ENCODE data around the gene CEP120. TPM values are rescaled to one million over a fixed set of nuclear protein-coding genes. Genes with fewer than 3 reads are reported as not detected.
"Not testable (repeated sequence)": the region's sequence is repeated elsewhere in the genome, so short reads cannot be mapped to it uniquely, and the experiment has no call there.

CEP120 gene
- total RNA-seq, 2 donors from 2014 or later = 11.7 to 18.2 TPM

DNA sequence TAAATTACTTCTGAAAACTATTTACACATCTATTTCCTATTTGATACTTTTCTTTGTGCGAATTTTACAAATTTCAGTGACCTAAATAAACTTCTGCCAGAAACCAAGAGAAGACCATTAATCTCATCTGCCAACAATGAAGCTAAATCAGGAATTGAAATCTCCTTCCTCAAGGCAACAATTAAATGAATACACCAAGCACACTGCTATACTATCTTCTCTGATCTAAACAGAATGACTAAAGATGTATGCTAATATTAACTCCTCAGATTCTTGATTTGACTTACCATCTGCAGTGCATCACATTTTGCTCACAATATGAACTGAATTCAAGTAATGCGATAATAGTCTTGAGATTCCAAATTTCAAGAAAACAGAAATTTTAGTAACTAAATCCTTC is 82.3 kb downstream of the CEP120 start:
- Histone ChIP-seq H3K9ac (ENCODE audit: low read depth in 2 of 2, low read length in 2 of 2) (no peak overlapping the region), H3K9me3 (no peaks in the 10 kb centered on the region), H3K27me3 (no peaks in the 10 kb centered on the region), H3K36me3 (no peaks in the 10 kb centered on the region), H3K4me1 (no peaks in the 10 kb centered on the region), H3K4me3 (no peak overlapping the region), H3K27ac (no peak overlapping the region)
- TF ChIP-seq CTCF (IDR thresholded peaks at IDR 0.05) = no peak
- no peak for DNase-seq
- intact Hi-C loops (cut with DNase I) = loop anchor here (10.0 kb wide), 2 partner anchors 306 to 446 kb away; partner anchors contain the start of gene PPIC

DNA sequence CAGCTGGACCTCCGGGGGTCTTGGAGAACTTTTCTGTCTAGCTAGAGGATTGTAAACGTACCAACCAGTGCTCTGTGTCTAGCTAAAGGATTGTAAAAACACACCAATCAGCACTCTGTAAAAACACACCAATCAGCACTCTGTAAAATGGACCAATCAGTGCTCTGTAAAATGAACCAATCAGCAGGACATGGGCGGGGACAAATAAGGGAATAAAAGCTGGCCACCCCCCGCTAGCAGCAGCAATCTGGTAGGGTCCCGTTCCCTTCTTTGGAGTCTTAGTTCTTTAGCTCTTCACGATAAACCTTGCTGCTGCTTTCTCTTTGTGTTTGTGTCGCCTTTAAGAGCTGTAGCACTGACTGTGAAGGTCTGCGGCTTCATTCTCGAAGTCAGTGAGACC is 114.8 kb downstream of the CEP120 start:
- H3K36me3 ChIP-seq; H3K9me3 ChIP-seq; intact Hi-C loops (cut with DNase I); H3K27ac ChIP-seq; H3K27me3 ChIP-seq; H3K4me3 ChIP-seq; DNase-seq; H3K9ac ChIP-seq (ENCODE audit: low read depth in 2 of 2, low read length in 2 of 2); H3K4me1 ChIP-seq: not testable (repeated sequence)

DNA sequence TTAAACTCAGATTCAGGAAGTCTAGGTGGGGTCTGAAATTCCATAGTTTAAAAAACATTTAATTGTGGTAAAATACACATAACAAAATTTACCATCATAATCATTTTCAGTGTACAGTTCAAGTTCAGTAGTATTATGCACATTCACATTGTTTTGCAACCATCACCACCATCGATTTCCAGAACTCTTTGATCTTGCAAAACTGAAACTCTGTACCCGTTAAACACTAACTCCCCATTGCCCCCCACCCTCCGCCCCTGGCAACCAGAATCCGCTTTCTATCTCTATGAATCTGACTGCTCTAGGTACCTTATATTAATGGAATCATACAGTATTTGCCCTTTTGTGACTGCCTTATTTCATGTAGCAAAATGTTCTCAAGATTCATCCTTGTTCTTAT is 117.5 kb downstream of the CEP120 start:
- DNase-seq = no peak
- no peak overlapping the region for H3K9ac ChIP-seq (ENCODE audit: low read depth in 2 of 2, low read length in 2 of 2)
- no peaks in the 10 kb centered on the region for H3K27me3 ChIP-seq
- no peaks in the 10 kb centered on the region for H3K9me3 ChIP-seq
- no peaks in the 10 kb centered on the region for H3K4me1 ChIP-seq
- H3K27ac ChIP-seq = no peak overlapping the region
- no peaks in the 10 kb centered on the region for H3K36me3 ChIP-seq
- intact Hi-C loops (cut with DNase I) = no loop called here
- no peak overlapping the region for H3K4me3 ChIP-seq
- TF ChIP-seq CTCF (IDR thresholded peaks at IDR 0.05) = no peak

DNA sequence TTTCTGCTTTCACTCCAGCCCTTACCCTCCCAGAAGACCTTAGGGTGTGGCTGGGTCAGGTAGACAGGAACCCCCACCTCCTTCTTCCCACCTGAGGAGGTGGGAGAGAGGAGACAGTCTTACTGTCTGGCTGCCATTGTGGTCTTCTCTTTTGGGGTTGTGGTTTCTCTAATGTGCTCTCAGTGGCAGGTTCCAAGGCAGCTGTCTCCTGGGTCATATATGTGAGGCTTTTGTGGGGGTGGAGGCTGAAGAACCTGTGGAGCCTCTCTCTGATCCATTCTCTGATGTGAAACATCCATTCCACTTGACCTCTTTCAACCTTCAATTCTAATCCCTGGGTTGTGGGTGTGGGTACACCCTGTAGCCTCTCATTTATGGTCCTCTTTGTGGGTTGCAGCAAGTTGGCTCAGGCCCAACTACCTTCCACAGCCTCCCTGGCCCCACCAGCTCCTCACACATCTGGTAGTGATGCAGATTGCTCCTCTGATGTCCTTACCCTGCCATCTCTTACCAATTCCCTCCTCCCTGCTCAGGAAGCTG is 118.4 kb downstream of the CEP120 start:
- Histone ChIP-seq H3K9me3 (no peaks in the 10 kb centered on the region), H3K4me1 (no peaks in the 10 kb centered on the region), H3K27ac (no peak overlapping the region), H3K36me3 (no peaks in the 10 kb centered on the region), H3K9ac (ENCODE audit: low read depth in 2 of 2, low read length in 2 of 2) (no peak overlapping the region), H3K4me3 (no peak overlapping the region), H3K27me3 (no peaks in the 10 kb centered on the region)
- no peak for DNase-seq
- TF ChIP-seq CTCF (IDR thresholded peaks at IDR 0.05) = no peak
- intact Hi-C loops (cut with DNase I) = no loop called here

DNA sequence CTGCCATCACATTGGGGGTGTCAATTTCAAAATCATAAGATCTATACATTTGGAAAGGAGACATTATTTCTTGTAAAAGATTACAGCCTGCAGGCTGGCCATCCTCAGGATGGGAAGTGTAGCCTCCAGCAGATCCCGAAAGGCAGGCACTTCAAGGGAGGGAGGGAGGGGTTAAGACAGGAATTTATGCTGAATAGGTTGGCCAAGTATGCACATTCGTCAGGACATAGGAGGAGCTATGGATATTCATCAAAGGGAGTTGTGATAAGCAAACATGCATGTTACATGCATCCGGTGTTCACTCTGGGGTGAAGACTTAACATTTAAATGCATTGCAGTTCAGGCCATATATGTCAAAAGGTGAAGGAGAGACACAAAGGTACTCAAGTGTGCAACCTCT is 119.4 kb downstream of the CEP120 start:
- no peak for DNase-seq
- Histone ChIP-seq H3K4me3 (no peak overlapping the region), H3K36me3 (no peaks in the 10 kb centered on the region), H3K27me3 (no peaks in the 10 kb centered on the region), H3K27ac (no peak overlapping the region), H3K9ac (ENCODE audit: low read depth in 2 of 2, low read length in 2 of 2) (no peak overlapping the region), H3K9me3 (no peaks in the 10 kb centered on the region), H3K4me1 (no peaks in the 10 kb centered on the region)
- intact Hi-C loops (cut with DNase I) = no loop called here
- no peak for TF ChIP-seq CTCF (IDR thresholded peaks at IDR 0.05)

GRCh38 chr5:123300266-123300665 is 122.9 kb downstream of the CEP120 start:
- intact Hi-C loops (cut with DNase I) = no loop called here
- no peak overlapping the region for H3K4me3 ChIP-seq
- DNase-seq = no peak
- no peak overlapping the region for H3K27ac ChIP-seq
- no peaks in the 10 kb centered on the region for H3K36me3 ChIP-seq
- H3K9ac ChIP-seq (ENCODE audit: low read depth in 2 of 2, low read length in 2 of 2) = no peak overlapping the region
- no peaks in the 10 kb centered on the region for H3K4me1 ChIP-seq
- no peaks in the 10 kb centered on the region for H3K9me3 ChIP-seq
- H3K27me3 ChIP-seq = no peaks in the 10 kb centered on the region
- no peak for TF ChIP-seq CTCF (IDR thresholded peaks at IDR 0.05)
